Body of pancreas (tissue), 4 donors: ENCODE data around the gene GP1BB. TPM values are rescaled to one million over a fixed set of nuclear protein-coding genes. Genes with fewer than 3 reads are reported as not detected.

Experiments
- ATAC-seq: fragments of 150-250 bp; one replicate; pipeline ENCODE4 v1.9.1; 2016
- DNase-seq, 4 donors: peaks; one replicate each; pipeline ENCODE4 v3.0.0-alpha.2; 2019
- H3K27ac ChIP-seq, 4 donors: fragments of 200-600 bp; sonication (generic); 1 replicate in 3 of 4; 2 replicates in 1 of 4; pipeline versions ENCODE4 v1.5.1 to v1.6.1; 2016 to 2019; ENCODE audit warnings: mild to moderate bottlenecking in 1 of 4, mixed read lengths in 1 of 4, moderate library complexity in 1 of 4
- H3K27me3 ChIP-seq, 2 donors: fragments of 200-600 bp; sonication (generic); one replicate each; pipeline ENCODE4 v1.6.0; 2016; ENCODE audit warnings: mild to moderate bottlenecking in 1 of 2
- H3K36me3 ChIP-seq, 2 donors: fragments of 200-600 bp; sonication (generic); replicated peaks in 1 of 2; 2 replicates each; pipeline ENCODE4 v1.5.1; 2016; ENCODE audit warnings: low read depth in 2 of 2; ENCODE audit not compliant: insufficient read depth in 1 of 2
- H3K4me1 ChIP-seq: fragments of 200-600 bp; sonication (generic); one replicate; pipeline ENCODE4 v1.6.0; 2016
- H3K4me3 ChIP-seq, 2 donors: fragments of 200-600 bp; sonication (generic); 1 replicate in 1 of 2; 2 replicates in 1 of 2; pipeline ENCODE4 v1.5.1; 2016 to 2019
- H3K9me3 ChIP-seq, 3 donors: fragments of 200-600 bp; sonication (generic); 1 replicate in 2 of 3; 2 replicates in 1 of 3; pipeline ENCODE4 v1.5.1; 2016
- POLR2A ChIP-seq, 3 donors: fragments of 450-650 bp; IDR thresholded peaks; one replicate each; pipeline ENCODE4 v1.6.1; 2016; ENCODE audit warnings: antibody characterized with exemption in 3 of 3, mild to moderate bottlenecking in 2 of 3
- WGBS, 2 donors: methylation state at CpG; one replicate each; pipeline ENCODE4 v1.1.5; 2017; 5-methylcytosine and 5-hydroxymethylcytosine counted together
- intact Hi-C: fragments of 100-400 bp; cut with DNase I; formaldehyde crosslinking; loops from one replicate; pipeline ENCODE4 v1.15.1; 2023
- total RNA-seq, 2 donors: library from RNA; depleted of rRNA; stranded (reverse); fragments of >200 nt; gene quantifications; one replicate each; pipeline ENCODE4 v1.1.0, GENCODE V29; 2016
- TF ChIP-seq, protein P1 (sequence below), 7 experiments: fragments of 450-650 bp in 4 of 7; fragments of 200-600 bp in 3 of 7; sonication (generic) in 3 of 7; IDR thresholded peaks; one replicate each; pipeline ENCODE4 v1.5.1; 2016 to 2019; ENCODE audit warnings: antibody characterized with exemption in 7 of 7

Gene GP1BB
- total RNA-seq, 2 donors from 2014 or later = 6.2 to 29.7 TPM

DNA sequence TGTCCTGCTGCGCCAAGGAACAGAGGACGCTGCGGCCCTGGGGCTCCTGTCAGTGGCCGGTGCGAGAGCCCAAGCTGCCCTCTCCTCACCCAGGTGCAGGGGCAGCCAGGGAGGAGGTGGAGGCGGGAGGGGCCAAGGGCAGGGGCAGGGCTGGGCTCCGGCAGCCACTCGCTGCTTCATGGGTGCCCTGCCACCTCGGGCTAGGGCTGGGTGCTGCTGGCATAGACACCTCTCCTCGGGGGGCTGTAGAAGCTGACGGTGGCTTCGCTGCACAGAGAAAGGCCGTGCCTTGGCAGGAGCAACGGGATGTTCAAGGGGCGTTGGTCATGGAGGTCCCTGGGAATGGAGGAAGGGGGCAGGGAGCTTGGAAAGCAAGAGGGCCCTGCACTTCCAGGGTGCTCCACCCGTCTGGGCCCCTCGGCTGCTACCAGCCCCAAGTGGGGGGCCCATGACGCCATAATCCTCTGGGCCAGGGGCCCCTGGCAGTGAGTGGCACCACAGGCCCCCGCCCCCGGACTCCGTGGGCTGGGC lies 35.6 kb downstream of the GP1BB start:
- WGBS, 2 donors = 0 to 6% methylated on average over 1 to 17 of the region's 21 CpGs
- ATAC-seq = no peak
- Histone ChIP-seq H3K4me1 (peaks cover 35% of the 10 kb centered on the region), H3K4me3 (no peak overlapping the region), H3K27me3 (peaks cover 0 to 34% of the 10 kb centered on the region in 2 donors), H3K9me3 (no peaks in the 10 kb centered on the region), H3K27ac (no peak overlapping the region), H3K36me3 (no peaks in the 10 kb centered on the region)
- intact Hi-C loops = no loop called here
- DNase-seq = no peak
- TF ChIP-seq, protein P1, sequence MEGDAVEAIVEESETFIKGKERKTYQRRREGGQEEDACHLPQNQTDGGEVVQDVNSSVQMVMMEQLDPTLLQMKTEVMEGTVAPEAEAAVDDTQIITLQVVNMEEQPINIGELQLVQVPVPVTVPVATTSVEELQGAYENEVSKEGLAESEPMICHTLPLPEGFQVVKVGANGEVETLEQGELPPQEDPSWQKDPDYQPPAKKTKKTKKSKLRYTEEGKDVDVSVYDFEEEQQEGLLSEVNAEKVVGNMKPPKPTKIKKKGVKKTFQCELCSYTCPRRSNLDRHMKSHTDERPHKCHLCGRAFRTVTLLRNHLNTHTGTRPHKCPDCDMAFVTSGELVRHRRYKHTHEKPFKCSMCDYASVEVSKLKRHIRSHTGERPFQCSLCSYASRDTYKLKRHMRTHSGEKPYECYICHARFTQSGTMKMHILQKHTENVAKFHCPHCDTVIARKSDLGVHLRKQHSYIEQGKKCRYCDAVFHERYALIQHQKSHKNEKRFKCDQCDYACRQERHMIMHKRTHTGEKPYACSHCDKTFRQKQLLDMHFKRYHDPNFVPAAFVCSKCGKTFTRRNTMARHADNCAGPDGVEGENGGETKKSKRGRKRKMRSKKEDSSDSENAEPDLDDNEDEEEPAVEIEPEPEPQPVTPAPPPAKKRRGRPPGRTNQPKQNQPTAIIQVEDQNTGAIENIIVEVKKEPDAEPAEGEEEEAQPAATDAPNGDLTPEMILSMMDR (IDR thresholded peaks at IDR 0.05) = no peak
- no peak for TF ChIP-seq POLR2A (IDR thresholded peaks at IDR 0.05)

DNA sequence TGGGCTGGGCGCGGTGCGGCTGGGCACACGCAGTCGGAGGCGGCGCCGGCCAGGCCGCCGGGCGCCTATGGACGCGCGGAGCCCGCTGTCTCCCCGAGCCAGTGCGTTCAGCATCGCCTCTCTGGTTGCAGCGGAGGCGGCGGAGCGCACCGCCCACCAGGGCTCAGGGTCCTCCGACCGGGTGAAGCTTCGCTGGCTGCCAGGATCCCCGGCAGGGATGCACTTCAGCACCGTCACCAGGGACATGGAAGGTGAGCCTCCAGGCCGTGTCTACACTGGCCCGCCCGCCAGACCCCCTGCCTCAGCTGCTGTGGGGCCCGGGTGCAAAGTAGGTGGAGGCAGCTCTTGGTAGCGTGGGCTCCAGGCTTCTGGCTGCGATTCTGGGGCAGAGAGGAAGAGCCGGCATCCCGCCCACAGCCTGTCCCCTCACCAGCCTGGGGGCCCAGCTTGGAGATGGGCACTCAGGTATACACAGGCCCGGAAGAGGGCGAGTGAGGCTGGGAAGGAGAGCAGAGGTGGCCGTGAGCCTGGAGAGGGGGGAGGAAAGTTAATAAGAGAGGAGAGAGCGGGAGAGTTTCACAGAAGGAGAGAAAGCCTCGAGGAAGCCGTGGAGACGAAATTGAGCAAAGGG lies 36.2 kb downstream of the GP1BB start:
- intact Hi-C loops = no loop called here
- Histone ChIP-seq H3K27ac (no peak overlapping the region), H3K4me3 (no peak overlapping the region), H3K9me3 (no peaks in the 10 kb centered on the region), H3K4me1 (peaks cover 35% of the 10 kb centered on the region), H3K36me3 (no peaks in the 10 kb centered on the region), H3K27me3 (peaks cover 0 to 36% of the 10 kb centered on the region in 2 donors)
- TF ChIP-seq POLR2A (IDR thresholded peaks at IDR 0.05) = no peak
- TF ChIP-seq, protein P1 (IDR thresholded peaks at IDR 0.05) = no peak
- DNase-seq (no peak), ATAC-seq (no peak)
- WGBS, 2 donors = 6 to 18% methylated on average over 7 to 42 of the region's 43 CpGs

DNA sequence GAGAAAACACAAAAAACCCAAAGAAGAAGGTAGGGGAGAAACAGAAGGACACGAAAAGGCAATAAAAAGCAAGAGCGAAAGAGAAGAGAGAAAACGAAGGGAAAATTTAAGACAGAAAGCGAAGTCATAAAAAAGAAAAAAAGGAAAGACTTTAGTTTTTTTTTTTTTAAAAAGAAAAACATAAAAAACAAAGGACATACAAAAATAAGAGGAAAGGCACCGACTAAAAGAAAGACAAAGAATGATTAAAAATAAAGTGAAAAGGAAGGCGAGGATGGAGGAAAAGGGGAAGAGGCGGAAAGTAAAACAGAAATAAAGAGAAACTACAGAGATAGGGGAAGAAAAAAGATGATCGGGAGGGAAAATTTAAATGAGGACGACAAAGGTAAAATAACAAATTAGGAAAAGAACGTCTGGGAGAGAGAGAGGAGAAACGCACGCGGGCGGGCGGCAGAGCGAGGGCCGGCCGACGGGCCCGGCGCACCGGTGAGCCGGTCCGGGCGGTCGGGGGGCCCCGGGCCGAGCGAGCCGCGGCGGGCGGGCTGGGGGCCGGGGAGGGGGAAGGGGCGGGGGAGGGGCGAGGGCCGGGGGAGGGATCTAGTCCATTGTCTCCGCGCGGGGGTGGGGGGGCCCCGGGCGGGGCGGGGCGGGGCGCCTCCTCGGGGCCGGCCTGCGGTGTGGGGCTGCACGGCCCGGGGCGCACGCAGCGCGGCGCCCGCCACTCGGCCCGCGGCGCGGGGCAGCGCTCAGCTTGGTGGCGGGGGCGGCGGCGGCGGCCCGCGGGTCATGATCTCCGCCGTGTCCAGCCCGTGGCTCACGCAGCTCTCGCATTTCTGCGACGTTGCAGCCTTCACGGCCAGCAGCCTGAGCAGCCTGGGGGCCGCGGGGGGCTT lies 37.0 kb downstream of the GP1BB start, which contains the start of gene TBX1:
TBX1 (plus strand) TSS at position 721 of the 893 bp plus-strand sequence; CDS start at position 787, 66 bp downstream.
- no peak within 1 kb of the TSS for H3K4me3 ChIP-seq
- DNase-seq = no peak
- intact Hi-C loops = no loop called here

DNA sequence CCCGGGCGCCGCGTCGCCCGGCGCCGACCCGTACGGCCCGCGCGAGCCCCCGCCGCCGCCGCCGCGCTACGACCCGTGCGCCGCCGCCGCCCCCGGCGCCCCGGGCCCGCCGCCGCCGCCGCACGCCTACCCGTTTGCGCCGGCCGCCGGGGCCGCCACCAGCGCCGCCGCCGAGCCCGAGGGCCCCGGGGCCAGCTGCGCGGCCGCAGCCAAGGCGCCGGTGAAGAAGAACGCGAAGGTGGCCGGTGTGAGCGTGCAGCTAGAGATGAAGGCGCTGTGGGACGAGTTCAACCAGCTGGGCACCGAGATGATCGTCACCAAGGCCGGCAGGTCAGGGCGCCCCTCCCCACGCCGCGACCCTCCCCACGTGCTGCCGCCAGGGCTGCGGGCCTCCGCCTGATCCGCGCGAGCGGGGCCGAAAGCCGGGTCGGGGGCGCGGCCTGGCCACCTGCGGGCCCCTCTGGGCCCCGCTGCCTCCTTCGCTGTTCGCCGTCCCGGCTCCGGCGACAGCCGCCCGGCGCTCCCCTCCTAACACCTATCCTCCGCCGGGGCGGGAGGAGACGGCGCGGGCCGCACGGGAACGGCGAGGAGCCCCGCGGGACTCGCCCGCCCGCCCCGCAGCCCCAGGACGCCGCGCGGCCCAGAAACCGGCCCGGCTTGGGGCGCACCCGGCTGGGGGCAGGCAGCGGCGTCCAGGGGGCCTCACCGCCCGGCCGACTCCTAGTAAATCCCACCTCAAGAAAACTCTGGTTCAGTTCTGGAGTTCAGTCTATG lies 37.8 kb downstream of the GP1BB start:
- peaks cover 0 to 30% of the 10 kb centered on the region in 2 donors for H3K27me3 ChIP-seq

More for the DNA sequence above, 37.0 kb downstream of the GP1BB start, which contains the start of gene TBX1:
- Histone ChIP-seq H3K27me3 (peaks cover 0 to 33% of the 10 kb centered on the region in 2 donors), H3K4me1 (peaks cover 31% of the 10 kb centered on the region), H3K36me3 (no peaks in the 10 kb centered on the region), H3K9me3 (no peaks in the 10 kb centered on the region), H3K27ac (no peak within 1 kb of the TSS)
- WGBS, 2 donors = 6 to 9% methylated on average over 27 to 45 of the region's 79 CpGs
- TF ChIP-seq POLR2A (IDR thresholded peaks at IDR 0.05) = no peak
- TF ChIP-seq, protein P1 (IDR thresholded peaks at IDR 0.05) = no peak
- ATAC-seq = no peak

More for the DNA sequence above, 37.8 kb downstream of the GP1BB start:
- DNase-seq = no peak
- no peak overlapping the region for H3K4me3 ChIP-seq
- no peaks in the 10 kb centered on the region for H3K9me3 ChIP-seq
- peaks cover 24% of the 10 kb centered on the region for H3K4me1 ChIP-seq
- H3K27ac ChIP-seq = no peak overlapping the region
- no peak for TF ChIP-seq POLR2A (IDR thresholded peaks at IDR 0.05)
- TF ChIP-seq, protein P1 (IDR thresholded peaks at IDR 0.05) = no peak
- WGBS, 2 donors = 15 to 20% methylated on average over 1 to 58 of the region's 117 CpGs
- intact Hi-C loops = no loop called here
- H3K36me3 ChIP-seq = no peaks in the 10 kb centered on the region
- ATAC-seq = no peak
